HL-60 (cell line): Measurements from ENCODE around the gene IZUMO1R.

Source experiments
- CTCF ChIP-seq: IDR thresholded peaks from one replicate; pipeline ENCODE4 v1.5.1; 2011; ENCODE audit warnings: low read length, control low read depth, inconsistent platforms; ENCODE audit not compliant: insufficient read depth
- REST ChIP-seq: IDR thresholded peaks from 2 replicates; pipeline ENCODE4 v1.6.1; 2012; ENCODE audit warnings: low read depth; ENCODE audit not compliant: insufficient replicate concordance

- TF ChIP-seq CTCF = no peak
- no peak for TF ChIP-seq REST
Measured at GRCh38 chr11:94309757-94310156, 5.4 kb downstream of the IZUMO1R start.
